Vagina (tissue), 2 donors: ENCODE data around the gene MEGF9. TPM values are rescaled to one million over a fixed set of nuclear protein-coding genes. Genes with fewer than 3 reads are reported as not detected.
"Not testable (repeated sequence)": the region's sequence is repeated elsewhere in the genome, so short reads cannot be mapped to it uniquely, and the experiment has no call there.

ENCODE experiments used
- DNase-seq, 2 donors: peaks; one replicate each; pipeline ENCODE4 v3.0.0-alpha.2; 2017; ENCODE audit errors: extremely low spot score in 2 of 2
- H3K27ac ChIP-seq: fragments of 200-600 bp; sonication (generic); one replicate; pipeline ENCODE4 v1.5.1; 2019
- H3K27me3 ChIP-seq: fragments of 200-600 bp; sonication (generic); one replicate; pipeline ENCODE4 v1.5.1; 2019
- H3K36me3 ChIP-seq, 2 donors: fragments of 200-600 bp; sonication (generic); one replicate each; pipeline ENCODE4 v1.5.1; 2017 to 2019
- H3K4me1 ChIP-seq: fragments of 200-600 bp; sonication (generic); one replicate; pipeline ENCODE4 v1.5.1; 2019
- H3K4me3 ChIP-seq, 2 donors: fragments of 200-600 bp; sonication (generic); 1 replicate in 1 of 2; 2 replicates in 1 of 2; pipeline ENCODE4 v1.5.1; 2016 to 2019
- H3K9me3 ChIP-seq: fragments of 200-600 bp; sonication (generic); one replicate; pipeline ENCODE4 v1.5.1; 2019
- CTCF ChIP-seq, 3 experiments: fragments of 450-650 bp in 2 of 3; fragments of 200-600 bp in 1 of 3; sonication (generic) in 1 of 3; IDR thresholded peaks; one replicate each; pipeline ENCODE4 v1.5.1; 2017 to 2019; ENCODE audit warnings: antibody characterized with exemption in 3 of 3, mild to moderate bottlenecking in 2 of 3, moderate library complexity in 2 of 3
- POLR2A ChIP-seq, 2 donors: fragments of 450-650 bp; IDR thresholded peaks; one replicate each; pipeline ENCODE4 v1.6.1; 2017; ENCODE audit warnings: antibody characterized with exemption in 2 of 2, mild to moderate bottlenecking in 2 of 2, moderate library complexity in 2 of 2
- POLR2AphosphoS5 ChIP-seq, 2 donors: sonication (generic); formaldehyde crosslinking; IDR thresholded peaks; one replicate each; pipeline ENCODE4 v1.9.0; 2017; ENCODE audit warnings: antibody characterized with exemption in 2 of 2, mild to moderate bottlenecking in 2 of 2, low read depth in 1 of 2; ENCODE audit not compliant: insufficient read depth in 1 of 2
- intact Hi-C: fragments of 100-400 bp; cut with DNase I; formaldehyde crosslinking; loops from one replicate; pipeline ENCODE4 v1.15.1; 2023
- total RNA-seq: library from RNA; depleted of rRNA; stranded (reverse); fragments of >200 nt; gene quantifications from one replicate; pipeline ENCODE4 v1.2.3, GENCODE V29; 2016

Gene MEGF9
- total RNA-seq, 1 donor from 2014 or later, result 17.7 TPM

GRCh38 chr9:120646948-120647347 is 67.3 kb downstream of the MEGF9 start:
- intact Hi-C loops, result no loop called here
- H3K9me3 ChIP-seq, result no peaks in the 10 kb centered on the region

GRCh38 chr9:120645760-120646159 is 68.5 kb downstream of the MEGF9 start:
- DNase-seq, result no peak
- Histone ChIP-seq H3K4me3 (no peak overlapping the region), H3K4me1 (no peaks in the 10 kb centered on the region), H3K36me3 (peaks cover 0 to 6% of the 10 kb centered on the region in 2 donors), H3K9me3 (no peaks in the 10 kb centered on the region), H3K27me3 (no peaks in the 10 kb centered on the region), H3K27ac (no peak overlapping the region)
- TF ChIP-seq POLR2AphosphoS5 (IDR thresholded peaks at IDR 0.05; ENCODE audit: insufficient read depth in 1 of 2, low read depth in 1 of 2), result no peak
- no peak for TF ChIP-seq POLR2A (IDR thresholded peaks at IDR 0.05)
- TF ChIP-seq CTCF (IDR thresholded peaks at IDR 0.05), result no peak
- intact Hi-C loops, result no loop called here

More at GRCh38 chr9:120646948-120647347, 67.3 kb downstream of the MEGF9 start:
- Histone ChIP-seq H3K36me3 (no peaks in the 10 kb centered on the region), H3K4me3 (no peak overlapping the region), H3K27ac (no peak overlapping the region), H3K27me3 (no peaks in the 10 kb centered on the region), H3K4me1 (no peaks in the 10 kb centered on the region)
- TF ChIP-seq CTCF (IDR thresholded peaks at IDR 0.05), result no peak
- TF ChIP-seq POLR2AphosphoS5 (IDR thresholded peaks at IDR 0.05; ENCODE audit: insufficient read depth in 1 of 2, low read depth in 1 of 2), result no peak
- TF ChIP-seq POLR2A (IDR thresholded peaks at IDR 0.05), result no peak
- DNase-seq, result no peak

- intact Hi-C loops, result no loop called here
- H3K9me3 ChIP-seq, result no peaks in the 10 kb centered on the region
- DNase-seq, result no peak
- TF ChIP-seq CTCF (IDR thresholded peaks at IDR 0.05) (no peak), POLR2AphosphoS5 (IDR thresholded peaks at IDR 0.05; ENCODE audit: insufficient read depth in 1 of 2, low read depth in 1 of 2) (no peak), POLR2A (IDR thresholded peaks at IDR 0.05) (no peak)
- peaks cover 0 to 9% of the 10 kb centered on the region in 2 donors for H3K36me3 ChIP-seq
- H3K4me1 ChIP-seq, result no peaks in the 10 kb centered on the region
- no peak overlapping the region for H3K27ac ChIP-seq
- H3K4me3 ChIP-seq, result no peak overlapping the region
- H3K27me3 ChIP-seq, result no peaks in the 10 kb centered on the region
These were observed 71.2 kb downstream of the MEGF9 start for GRCh38 chr9:120643061-120643460.

GRCh38 chr9:120642129-120642770 is 72.0 kb downstream of the MEGF9 start:
- TF ChIP-seq CTCF (IDR thresholded peaks at IDR 0.05) (no peak), POLR2A (IDR thresholded peaks at IDR 0.05) (no peak), POLR2AphosphoS5 (IDR thresholded peaks at IDR 0.05; ENCODE audit: insufficient read depth in 1 of 2, low read depth in 1 of 2) (no peak)
- intact Hi-C loops, result no loop called here
- DNase-seq, result no peak

GRCh38 chr9:120640874-120641273 is 73.4 kb downstream of the MEGF9 start:
- H3K27me3 ChIP-seq, intact Hi-C loops, DNase-seq, H3K36me3 ChIP-seq, H3K4me1 ChIP-seq, H3K27ac ChIP-seq, H3K9me3 ChIP-seq, H3K4me3 ChIP-seq: not testable (repeated sequence)

More at GRCh38 chr9:120642129-120642770, 72.0 kb downstream of the MEGF9 start:
- H3K4me1 ChIP-seq, result no peaks in the 10 kb centered on the region
- no peaks in the 10 kb centered on the region for H3K9me3 ChIP-seq
- peaks cover 0 to 9% of the 10 kb centered on the region in 2 donors for H3K36me3 ChIP-seq
- H3K27me3 ChIP-seq, result no peaks in the 10 kb centered on the region
- no peak overlapping the region for H3K4me3 ChIP-seq
- no peak overlapping the region for H3K27ac ChIP-seq
